ENCODE measurements around the gene PPM1J.
"Not testable (repeated sequence)": the region's sequence is repeated elsewhere in the genome, so short reads cannot be mapped to it uniquely, and the experiment has no call there.

DNA sequence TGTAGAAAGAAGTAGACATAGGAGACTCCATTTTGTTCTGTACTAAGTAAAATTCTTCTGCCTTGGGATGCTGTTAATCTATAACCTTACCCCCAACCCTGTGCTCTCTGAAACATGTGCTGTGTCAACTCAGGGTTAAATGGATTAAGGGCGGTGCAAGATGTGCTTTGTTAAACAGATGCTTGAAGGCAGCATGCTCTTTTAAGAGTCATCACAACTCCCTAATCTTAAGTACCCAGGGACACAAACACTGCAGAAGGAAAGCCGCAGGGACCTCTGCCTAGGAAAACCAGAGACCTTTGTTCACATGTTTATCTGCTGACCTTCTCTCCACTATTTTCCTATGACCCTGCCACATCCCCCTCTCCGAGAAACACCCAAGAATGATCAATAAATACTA lies 13.9 kb upstream of the PPM1J start:
- not testable (repeated sequence) for TF ChIP-seq POLR2A (IDR thresholded peaks at IDR 0.05)
- TF ChIP-seq, protein P1, sequence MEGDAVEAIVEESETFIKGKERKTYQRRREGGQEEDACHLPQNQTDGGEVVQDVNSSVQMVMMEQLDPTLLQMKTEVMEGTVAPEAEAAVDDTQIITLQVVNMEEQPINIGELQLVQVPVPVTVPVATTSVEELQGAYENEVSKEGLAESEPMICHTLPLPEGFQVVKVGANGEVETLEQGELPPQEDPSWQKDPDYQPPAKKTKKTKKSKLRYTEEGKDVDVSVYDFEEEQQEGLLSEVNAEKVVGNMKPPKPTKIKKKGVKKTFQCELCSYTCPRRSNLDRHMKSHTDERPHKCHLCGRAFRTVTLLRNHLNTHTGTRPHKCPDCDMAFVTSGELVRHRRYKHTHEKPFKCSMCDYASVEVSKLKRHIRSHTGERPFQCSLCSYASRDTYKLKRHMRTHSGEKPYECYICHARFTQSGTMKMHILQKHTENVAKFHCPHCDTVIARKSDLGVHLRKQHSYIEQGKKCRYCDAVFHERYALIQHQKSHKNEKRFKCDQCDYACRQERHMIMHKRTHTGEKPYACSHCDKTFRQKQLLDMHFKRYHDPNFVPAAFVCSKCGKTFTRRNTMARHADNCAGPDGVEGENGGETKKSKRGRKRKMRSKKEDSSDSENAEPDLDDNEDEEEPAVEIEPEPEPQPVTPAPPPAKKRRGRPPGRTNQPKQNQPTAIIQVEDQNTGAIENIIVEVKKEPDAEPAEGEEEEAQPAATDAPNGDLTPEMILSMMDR (IDR thresholded peaks at IDR 0.05): not testable (repeated sequence)

Measured in body of pancreas (tissue), 4 donors.